ENCODE results near the gene TCP11. TPM values are rescaled to one million over a fixed set of nuclear protein-coding genes. Genes with fewer than 3 reads are reported as not detected.

The TCP11 gene
- polyA plus RNA-seq, 1 of the 3 experiments (the other 2 are of a cell fraction), result 0.16 TPM

- TF ChIP-seq EZH2phosphoT487 (IDR thresholded peaks at IDR 0.05; ENCODE audit: borderline replicate concordance, low read depth), result no peak
- TF ChIP-seq CTCF (IDR thresholded peaks at IDR 0.05), result no peak
Observed at GRCh38 chr6:35147486-35147885, 6.3 kb upstream of the TCP11 start (continued).

- no peak overlapping the region for H3K9ac ChIP-seq
- H3K9me2 ChIP-seq, result no peaks in the 10 kb centered on the region
- H3K79me2 ChIP-seq (ENCODE audit: insufficient read depth), result no peaks in the 10 kb centered on the region
- H3F3A ChIP-seq (replicated peaks; ENCODE audit: insufficient read depth), result no peaks in the 10 kb centered on the region
- H3K4me2 ChIP-seq, result no peak overlapping the region
- H3K27ac ChIP-seq (ENCODE audit: low read depth in 2 of 2, low read length in 1 of 2), result no peak overlapping the region
- no peak for DNase-seq
- POLR2A ChIA-PET, result no interaction called here
- 94% methylated on average over 3 of the region's 3 CpGs for WGBS (ENCODE audit: low lambda C conversion rate)
- H4K20me1 ChIP-seq (ENCODE audit: insufficient read depth), result no peaks in the 10 kb centered on the region
- H2AFZ ChIP-seq (ENCODE audit: low read depth), result no peak overlapping the region; the same call in 1 of the 2 replicates
- CTCF ChIA-PET, result interaction anchor here (0.7 to 6.2 kb wide), 21 partner anchors 14 to 303 kb away, joined by 3 to 148 read pairs (median 4); partner anchors contain the start of genes SCUBE3 and ZNF76
- H3K9me3 ChIP-seq, result no peaks in the 10 kb centered on the region
- peaks cover 0 to 12% of the 10 kb centered on the region in 2 experiments; a peak in 2 of 4 replicates for H3K4me1 ChIP-seq (ENCODE audit: control insufficient read depth in 1 of 2, insufficient read depth in 2 of 2, low read depth in 1 of 2, low read length in 1 of 2)
- no peak overlapping the region for H3K4me3 ChIP-seq (ENCODE audit: low read depth in 2 of 2, low read length in 1 of 2)
- H3K36me3 ChIP-seq (replicated peaks in 1 of 2; ENCODE audit: control insufficient read depth in 1 of 2, insufficient read depth in 2 of 2, low read length in 1 of 2), result no peaks in the 10 kb centered on the region
- TF ChIP-seq USF1 (IDR thresholded peaks at IDR 0.05; ENCODE audit: borderline replicate concordance, low read depth) (no peak), NFIC (IDR thresholded peaks at IDR 0.05; ENCODE audit: borderline replicate concordance) (no peak), RAD21 (IDR thresholded peaks at IDR 0.05; ENCODE audit: low read length) (no peak), SIN3A (IDR thresholded peaks at IDR 0.05; ENCODE audit: borderline replicate concordance, low read depth, low read length) (no peak), MXI1 (IDR thresholded peaks at IDR 0.05; ENCODE audit: low read depth, low read length) (no peak), MAX (IDR thresholded peaks at IDR 0.05; ENCODE audit: low read depth) (no peak), JUND (IDR thresholded peaks at IDR 0.05) (no peak)
- no peaks in the 10 kb centered on the region for H3K27me3 ChIP-seq (ENCODE audit: insufficient read depth)
Observed at GRCh38 chr6:35147026-35147425, 5.9 kb upstream of the TCP11 start.

- Histone ChIP-seq H3K79me2 (ENCODE audit: insufficient read depth) (no peaks in the 10 kb centered on the region), H3K9ac (no peak overlapping the region), H3K36me3 (replicated peaks in 1 of 2; ENCODE audit: control insufficient read depth in 1 of 2, insufficient read depth in 2 of 2, low read length in 1 of 2) (no peaks in the 10 kb centered on the region), H3K4me3 (ENCODE audit: low read depth in 2 of 2, low read length in 1 of 2) (no peak overlapping the region), H3K4me1 (ENCODE audit: control insufficient read depth in 1 of 2, insufficient read depth in 2 of 2, low read depth in 1 of 2, low read length in 1 of 2) (peaks cover 0 to 12% of the 10 kb centered on the region in 2 experiments; a peak in 2 of 4 replicates), H3K27me3 (ENCODE audit: insufficient read depth) (no peaks in the 10 kb centered on the region), H3K4me2 (no peak overlapping the region), H4K20me1 (ENCODE audit: insufficient read depth) (no peaks in the 10 kb centered on the region), H2AFZ (ENCODE audit: low read depth) (no peak overlapping the region; the same call in 1 of the 2 replicates), H3K9me2 (no peaks in the 10 kb centered on the region), H3F3A (replicated peaks; ENCODE audit: insufficient read depth) (no peaks in the 10 kb centered on the region), H3K9me3 (no peaks in the 10 kb centered on the region), H3K27ac (ENCODE audit: low read depth in 2 of 2, low read length in 1 of 2) (no peak overlapping the region)
- TF ChIP-seq TAF1 (IDR thresholded peaks at IDR 0.05; ENCODE audit: borderline replicate concordance, low read depth, low read length) (no peak), CTCF (IDR thresholded peaks at IDR 0.05) (peak; percentile 71), YY1 (IDR thresholded peaks at IDR 0.05; ENCODE audit: low read depth) (no peak), SMC3 (IDR thresholded peaks at IDR 0.05; ENCODE audit: low read depth, low read length) (peak; percentile 90), USF1 (IDR thresholded peaks at IDR 0.05; ENCODE audit: borderline replicate concordance, low read depth) (no peak), NRF1 (IDR thresholded peaks at IDR 0.05; ENCODE audit: low read depth, low read length) (0 out of 2 replicates have a peak, but pooled peaks have one; percentile 4), RAD21 (IDR thresholded peaks at IDR 0.05; ENCODE audit: low read length) (peak; percentile 80)
- POLR2A ChIA-PET, result no interaction called here
- peak; percentile 70 for DNase-seq
- WGBS (ENCODE audit: low lambda C conversion rate), result 70% methylated on average over 6 of the region's 6 CpGs
- CTCF ChIA-PET, result interaction anchor here (0.7 to 6.2 kb wide), 21 partner anchors 15 to 303 kb away, joined by 3 to 148 read pairs (median 4); partner anchors contain the start of genes SCUBE3 and ZNF76
Observed at GRCh38 chr6:35146453-35146852, 5.3 kb upstream of the TCP11 start.

Measured in SK-N-SH (cell line).